ENCODE data around the gene RALB. TPM values are rescaled to one million over a fixed set of nuclear protein-coding genes. Genes with fewer than 3 reads are reported as not detected.

The RALB gene
- total RNA-seq, 1 donor from 2014 or later = 25.4 TPM

DNA sequence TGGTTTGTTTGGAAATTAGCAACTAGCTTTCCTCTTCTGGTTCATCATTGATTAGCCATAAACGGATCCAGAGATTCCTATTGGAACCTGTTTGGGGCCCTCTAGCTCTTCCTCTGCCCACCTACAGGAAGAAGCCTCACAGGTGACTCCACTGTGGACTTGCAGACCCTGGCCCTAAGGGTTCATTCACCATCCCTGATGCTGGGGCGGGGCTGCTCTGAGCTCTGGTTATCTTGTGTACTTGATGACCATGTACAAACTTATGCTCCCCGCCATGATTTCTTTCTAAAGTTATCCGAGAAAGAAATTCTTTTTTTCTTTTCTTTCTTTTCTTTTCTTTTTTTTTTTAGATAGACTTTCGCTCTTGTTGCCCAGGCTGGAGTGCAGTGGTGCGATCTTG, 59.4 kb downstream of the RALB start:
- H3K4me1 Mint-ChIP-seq (ENCODE audit: unreplicated experiment) = peaks cover 8% of the 10 kb centered on the region

DNA sequence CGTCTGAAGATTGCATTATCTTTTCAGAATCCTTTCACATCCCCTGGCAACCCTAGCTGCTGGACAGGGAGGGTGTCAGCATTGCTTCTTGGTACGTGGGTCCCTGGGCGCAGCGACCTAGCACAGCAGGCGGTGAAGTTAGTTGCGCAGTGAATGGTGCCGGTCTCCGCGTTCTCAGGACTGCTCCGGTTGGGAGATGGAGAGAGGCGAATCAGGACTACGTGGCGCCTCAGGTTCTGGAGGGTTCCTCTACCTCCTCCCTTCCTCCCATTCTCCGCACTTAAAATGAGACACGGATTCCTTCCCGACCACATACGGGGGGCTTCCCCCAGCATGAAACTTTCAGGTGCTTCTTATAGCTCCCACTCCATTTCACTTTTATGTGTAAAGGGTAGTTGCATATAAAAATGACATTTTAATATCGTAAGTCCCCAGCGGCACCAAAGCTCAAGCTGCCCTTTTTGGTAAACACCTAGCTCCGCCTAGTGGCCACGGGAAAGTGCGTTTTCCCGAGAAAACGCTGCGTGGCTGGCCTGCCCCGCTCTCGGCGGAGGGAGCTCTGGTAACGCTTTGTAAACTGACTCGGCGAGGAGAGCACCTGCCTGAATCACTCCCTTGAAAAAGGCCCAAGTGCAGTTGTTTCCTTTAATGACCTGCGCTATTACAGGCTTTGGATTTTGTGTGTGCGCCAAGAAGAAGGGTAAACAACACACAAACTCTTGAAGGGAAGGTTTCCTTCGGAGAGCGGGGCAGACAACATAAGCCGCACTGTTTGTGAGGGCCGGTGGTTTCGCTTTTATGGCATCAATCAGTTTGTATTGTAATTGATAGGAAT, 60.4 kb downstream of the RALB start:
- H3K9me3 Mint-ChIP-seq (ENCODE audit: unreplicated experiment) = no peaks in the 10 kb centered on the region
- H3K36me3 Mint-ChIP-seq (ENCODE audit: unreplicated experiment) = no peaks in the 10 kb centered on the region
- H3K27me3 Mint-ChIP-seq (ENCODE audit: unreplicated experiment) = peaks cover 18% of the 10 kb centered on the region
- no peak overlapping the region for H3K27ac Mint-ChIP-seq (ENCODE audit: unreplicated experiment)
- peaks cover 8% of the 10 kb centered on the region for H3K4me1 Mint-ChIP-seq (ENCODE audit: unreplicated experiment)
- peak overlapping the region; percentile 69 for H3K4me3 Mint-ChIP-seq (ENCODE audit: unreplicated experiment)
- TF ChIP-seq, protein P1, sequence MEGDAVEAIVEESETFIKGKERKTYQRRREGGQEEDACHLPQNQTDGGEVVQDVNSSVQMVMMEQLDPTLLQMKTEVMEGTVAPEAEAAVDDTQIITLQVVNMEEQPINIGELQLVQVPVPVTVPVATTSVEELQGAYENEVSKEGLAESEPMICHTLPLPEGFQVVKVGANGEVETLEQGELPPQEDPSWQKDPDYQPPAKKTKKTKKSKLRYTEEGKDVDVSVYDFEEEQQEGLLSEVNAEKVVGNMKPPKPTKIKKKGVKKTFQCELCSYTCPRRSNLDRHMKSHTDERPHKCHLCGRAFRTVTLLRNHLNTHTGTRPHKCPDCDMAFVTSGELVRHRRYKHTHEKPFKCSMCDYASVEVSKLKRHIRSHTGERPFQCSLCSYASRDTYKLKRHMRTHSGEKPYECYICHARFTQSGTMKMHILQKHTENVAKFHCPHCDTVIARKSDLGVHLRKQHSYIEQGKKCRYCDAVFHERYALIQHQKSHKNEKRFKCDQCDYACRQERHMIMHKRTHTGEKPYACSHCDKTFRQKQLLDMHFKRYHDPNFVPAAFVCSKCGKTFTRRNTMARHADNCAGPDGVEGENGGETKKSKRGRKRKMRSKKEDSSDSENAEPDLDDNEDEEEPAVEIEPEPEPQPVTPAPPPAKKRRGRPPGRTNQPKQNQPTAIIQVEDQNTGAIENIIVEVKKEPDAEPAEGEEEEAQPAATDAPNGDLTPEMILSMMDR (IDR thresholded peaks at IDR 0.05) = peak; percentile 90
- no peak for DNase-seq (ENCODE audit: extremely low spot score, unreplicated experiment)

More for the DNA sequence above, 59.4 kb downstream of the RALB start:
- Mint-ChIP-seq H3K4me3 (ENCODE audit: unreplicated experiment) (no peak overlapping the region), H3K27ac (ENCODE audit: unreplicated experiment) (no peak overlapping the region), H3K27me3 (ENCODE audit: unreplicated experiment) (peaks cover 14% of the 10 kb centered on the region), H3K9me3 (ENCODE audit: unreplicated experiment) (no peaks in the 10 kb centered on the region), H3K36me3 (ENCODE audit: unreplicated experiment) (no peaks in the 10 kb centered on the region)
- no peak for DNase-seq (ENCODE audit: extremely low spot score, unreplicated experiment)
- TF ChIP-seq, protein P1 (IDR thresholded peaks at IDR 0.05) = no peak

DNA sequence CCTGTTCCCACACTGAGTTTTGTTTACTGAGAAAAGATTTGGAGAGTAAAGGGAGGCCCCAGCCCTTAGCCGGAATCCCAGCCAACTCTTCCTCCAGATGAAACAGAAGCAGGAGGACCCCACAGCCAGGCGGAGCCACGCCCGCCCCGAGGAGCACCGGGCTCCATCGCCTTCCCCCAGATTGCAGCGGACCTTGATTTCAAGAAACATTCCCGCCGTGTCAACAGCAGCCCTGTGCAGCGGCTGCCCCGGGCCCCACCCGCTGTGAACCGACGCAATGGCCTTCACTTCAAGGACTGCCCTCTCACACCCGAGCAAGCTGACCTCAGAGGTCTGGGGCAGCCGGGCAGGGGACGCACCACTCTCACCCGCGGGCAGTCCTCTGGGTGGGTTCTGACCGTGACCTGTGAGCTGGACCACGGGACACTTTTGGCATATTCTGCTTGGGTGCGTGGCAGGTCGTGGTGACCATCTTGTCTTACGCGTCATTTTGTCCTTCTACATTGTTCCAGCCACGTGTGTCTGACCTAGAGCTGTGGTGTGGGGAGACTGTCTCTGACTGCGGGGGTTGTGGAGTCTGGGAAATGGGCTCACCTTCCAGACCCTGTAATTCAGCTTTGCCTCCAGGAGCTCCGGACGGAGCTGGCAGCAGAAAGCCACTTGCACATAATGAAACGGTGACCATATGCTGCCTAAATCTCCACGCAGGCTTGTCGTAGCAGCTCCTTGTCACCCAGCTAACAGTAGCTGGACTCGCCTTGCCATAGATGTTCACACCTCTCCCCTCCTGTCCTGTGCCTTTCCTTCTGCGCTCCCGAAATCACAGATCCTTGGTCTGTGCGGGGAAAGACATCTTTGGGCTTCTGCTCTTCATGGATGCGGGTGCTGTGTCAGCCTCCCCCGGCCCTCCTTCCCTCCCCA, 61.3 kb downstream of the RALB start:
- peak overlapping the region; percentile 69 for H3K4me3 Mint-ChIP-seq (ENCODE audit: unreplicated experiment)
- TF ChIP-seq, protein P1 (IDR thresholded peaks at IDR 0.05) = no peak
- H3K9me3 Mint-ChIP-seq (ENCODE audit: unreplicated experiment) = no peaks in the 10 kb centered on the region
- peaks cover 10% of the 10 kb centered on the region for H3K4me1 Mint-ChIP-seq (ENCODE audit: unreplicated experiment)
- H3K27ac Mint-ChIP-seq (ENCODE audit: unreplicated experiment) = no peak overlapping the region
- no peaks in the 10 kb centered on the region for H3K36me3 Mint-ChIP-seq (ENCODE audit: unreplicated experiment)
- DNase-seq (ENCODE audit: extremely low spot score, unreplicated experiment) = no peak
- H3K27me3 Mint-ChIP-seq (ENCODE audit: unreplicated experiment) = peaks cover 22% of the 10 kb centered on the region

DNA sequence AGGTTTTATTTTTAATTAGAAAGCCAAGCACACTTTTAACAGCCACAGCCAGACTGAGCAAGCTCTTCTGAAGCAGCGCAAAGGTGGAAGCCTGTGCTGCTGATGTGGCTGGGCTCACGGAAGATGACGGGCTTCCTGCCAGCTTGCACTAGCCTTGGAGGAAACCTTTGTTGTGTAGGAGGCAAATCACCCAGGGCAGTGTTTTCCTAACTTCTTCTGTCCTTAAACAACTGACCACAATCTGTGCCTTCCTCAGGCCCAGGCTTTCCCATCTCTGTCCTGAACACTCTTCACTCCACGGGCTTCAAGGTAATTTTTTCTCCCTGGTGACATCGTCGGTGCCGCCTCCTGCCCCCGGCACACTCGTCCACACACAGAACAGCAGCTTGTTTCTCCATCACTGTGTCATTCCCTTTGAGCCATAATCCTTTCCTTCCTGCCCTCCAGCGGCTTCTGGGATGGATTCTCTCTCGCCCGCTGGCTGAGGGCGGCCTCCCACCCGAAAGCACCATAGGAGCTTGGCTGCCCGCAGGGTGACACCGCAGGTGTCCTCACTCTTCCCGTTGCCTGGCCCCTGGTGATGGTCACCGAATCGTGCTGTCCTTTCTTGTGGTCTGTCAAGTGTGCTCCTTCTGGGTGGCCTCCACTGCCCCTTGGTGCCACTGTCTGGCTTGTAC, 62.2 kb downstream of the RALB start:
- Mint-ChIP-seq H3K4me1 (ENCODE audit: unreplicated experiment) (peaks cover 11% of the 10 kb centered on the region), H3K9me3 (ENCODE audit: unreplicated experiment) (no peaks in the 10 kb centered on the region), H3K36me3 (ENCODE audit: unreplicated experiment) (no peaks in the 10 kb centered on the region), H3K4me3 (ENCODE audit: unreplicated experiment) (no peak overlapping the region), H3K27ac (ENCODE audit: unreplicated experiment) (no peak overlapping the region), H3K27me3 (ENCODE audit: unreplicated experiment) (peaks cover 23% of the 10 kb centered on the region)
- DNase-seq (ENCODE audit: extremely low spot score, unreplicated experiment) = no peak
- TF ChIP-seq, protein P1 (IDR thresholded peaks at IDR 0.05) = no peak
